ENCODE data around the gene CAPN1.

Gene CAPN1

GRCh38 chr11:65186701-65187100 is 5.0 kb downstream of the CAPN1 start:
- intact Hi-C loops (cut with DNase I) = no loop called here
- peak in 2 of 42 donors; percentile 2 to 36 for DNase-seq

GRCh38 chr11:65187146-65187675 is 5.5 kb downstream of the CAPN1 start:
- peak in 2 of 42 donors; percentile 16 to 27 for DNase-seq

GRCh38 chr11:65187971-65188461 is 6.3 kb downstream of the CAPN1 start:
- intact Hi-C loops (cut with DNase I) = no loop called here
- DNase-seq = peak in 4 of 42 donors; percentile 9 to 41 (median 16)

More at GRCh38 chr11:65187146-65187675, 5.5 kb downstream of the CAPN1 start:
- intact Hi-C loops (cut with DNase I) = no loop called here

GRCh38 chr11:65188486-65188885 is 6.8 kb downstream of the CAPN1 start:
- intact Hi-C loops (cut with DNase I) = no loop called here
- peak in 4 of 42 donors; percentile 4 to 32 (median 12) for DNase-seq

GRCh38 chr11:65189191-65189590 is 7.5 kb downstream of the CAPN1 start:
- intact Hi-C loops (cut with DNase I) = no loop called here

GRCh38 chr11:65194564-65194963 is 12.8 kb downstream of the CAPN1 start:
- intact Hi-C loops (cut with DNase I) = no loop called here

More at GRCh38 chr11:65189191-65189590, 7.5 kb downstream of the CAPN1 start:
- DNase-seq = peak in 5 of 42 donors; percentile 2 to 18 (median 9)

GRCh38 chr11:65204143-65204542 is 22.4 kb downstream of the CAPN1 start:
- DNase-seq = peak in 2 of 42 donors; percentile 11 to 16

More at GRCh38 chr11:65194564-65194963, 12.8 kb downstream of the CAPN1 start:
- no peak for DNase-seq

GRCh38 chr11:65204646-65205601 is 23.2 kb downstream of the CAPN1 start:
- intact Hi-C loops (cut with DNase I) = no loop called here
- DNase-seq = peak in 32 of 42 donors; percentile 15 to 73 (median 39)

More at GRCh38 chr11:65204143-65204542, 22.4 kb downstream of the CAPN1 start:
- intact Hi-C loops (cut with DNase I) = no loop called here

- intact Hi-C loops (cut with DNase I) = no loop called here
- peak in 2 of 42 donors; percentile 0 to 1 for DNase-seq
Measured at GRCh38 chr11:65205602-65205967, 23.9 kb downstream of the CAPN1 start.

- intact Hi-C loops (cut with DNase I) = no loop called here
- peak in 2 of 42 donors; percentile 15 to 30 for DNase-seq
Measured at GRCh38 chr11:65206441-65206841, 24.7 kb downstream of the CAPN1 start.

- intact Hi-C loops (cut with DNase I) = no loop called here
Measured at GRCh38 chr11:65206901-65207300, 25.2 kb downstream of the CAPN1 start.

GRCh38 chr11:65207918-65208784 is 26.4 kb downstream of the CAPN1 start:
- peak in 4 of 42 donors; percentile 3 to 18 (median 12) for DNase-seq
- intact Hi-C loops (cut with DNase I) = no loop called here

More at GRCh38 chr11:65206901-65207300, 25.2 kb downstream of the CAPN1 start:
- DNase-seq = peak in 3 of 42 donors; percentile 4 to 28 (median 11)

GRCh38 chr11:65208785-65209710 is 27.3 kb downstream of the CAPN1 start:
- intact Hi-C loops (cut with DNase I) = no loop called here
- peak in 2 of 42 donors; percentile 13 to 15 for DNase-seq

GRCh38 chr11:65209711-65210360 is 28.1 kb downstream of the CAPN1 start:
- DNase-seq = peak in 3 of 42 donors; percentile 10 to 36 (median 25)
- intact Hi-C loops (cut with DNase I) = no loop called here

- intact Hi-C loops (cut with DNase I) = no loop called here
- DNase-seq = peak in 4 of 42 donors; percentile 9 to 30 (median 11)
Measured at GRCh38 chr11:65210361-65210731, 28.6 kb downstream of the CAPN1 start.

- intact Hi-C loops (cut with DNase I) = no loop called here
- peak in 3 of 42 donors; percentile 1 to 10 (median 5) for DNase-seq
Measured at GRCh38 chr11:65210748-65211147, 29.0 kb downstream of the CAPN1 start.

Data from head of caudate nucleus (tissue), 42 donors.